T-helper 1 cell treated with Interleukin-12 subunit alpha and Interleukin-12 subunit beta and Interleukin-4 antibody, amounts not matched to agents 30 μg/mL and 1 μg/mL, for 36 hours (primary cell): ENCODE measurements around the gene ATP11A.
"Not testable (repeated sequence)": the region's sequence is repeated elsewhere in the genome, so short reads cannot be mapped to it uniquely, and the experiment has no call there.

Source experiments
- H3K27ac Mint-ChIP-seq: one replicate; pipeline ENCODE4 v1.8.0; 2021; ENCODE audit warnings: mild to moderate bottlenecking, mixed read lengths
- H3K27me3 Mint-ChIP-seq: one replicate; pipeline ENCODE4 v1.8.0; 2021; ENCODE audit warnings: low read depth, mixed read lengths
- H3K36me3 Mint-ChIP-seq: one replicate; pipeline ENCODE4 v1.8.0; 2021; ENCODE audit warnings: low read depth, mixed read lengths
- H3K4me1 Mint-ChIP-seq: one replicate; pipeline ENCODE4 v1.8.0; 2021; ENCODE audit warnings: low read depth, mixed read lengths
- H3K4me3 Mint-ChIP-seq: one replicate; pipeline ENCODE4 v1.8.0; 2021; ENCODE audit warnings: mild to moderate bottlenecking, moderate library complexity, mixed read lengths
- H3K9me3 Mint-ChIP-seq: one replicate; pipeline ENCODE4 v1.8.0; 2021; ENCODE audit warnings: mixed read lengths

ATP11A gene

GRCh38 chr13:112846411-112847115, 156.7 kb downstream of the ATP11A start:
- Mint-ChIP-seq H3K4me1 (peaks cover 3% of the 10 kb centered on the region), H3K9me3 (peaks cover 7% of the 10 kb centered on the region), H3K27me3 (no peaks in the 10 kb centered on the region), H3K36me3 (peaks cover 34% of the 10 kb centered on the region), H3K27ac (no peak overlapping the region), H3K4me3 (no peak overlapping the region)

- Mint-ChIP-seq H3K36me3 (peaks cover 30% of the 10 kb centered on the region), H3K9me3 (peaks cover 7% of the 10 kb centered on the region), H3K4me1 (peaks cover 2% of the 10 kb centered on the region), H3K27ac (no peak overlapping the region), H3K27me3 (no peaks in the 10 kb centered on the region), H3K4me3 (no peak overlapping the region)
These were observed 159.7 kb downstream of the ATP11A start for GRCh38 chr13:112849500-112849899.

- Mint-ChIP-seq H3K27ac (no peak overlapping the region), H3K27me3 (no peaks in the 10 kb centered on the region), H3K36me3 (peaks cover 30% of the 10 kb centered on the region), H3K9me3 (peaks cover 7% of the 10 kb centered on the region), H3K4me3 (no peak overlapping the region), H3K4me1 (peaks cover 2% of the 10 kb centered on the region)
These were observed 160.4 kb downstream of the ATP11A start for GRCh38 chr13:112850273-112850672.

GRCh38 chr13:112851107-112852038, 161.5 kb downstream of the ATP11A start:
- no peaks in the 10 kb centered on the region for H3K27me3 Mint-ChIP-seq
- H3K27ac Mint-ChIP-seq = no peak overlapping the region
- H3K4me1 Mint-ChIP-seq = peaks cover 2% of the 10 kb centered on the region
- H3K36me3 Mint-ChIP-seq = peaks cover 27% of the 10 kb centered on the region
- H3K4me3 Mint-ChIP-seq = no peak overlapping the region
- H3K9me3 Mint-ChIP-seq = peaks cover 7% of the 10 kb centered on the region

GRCh38 chr13:112852392-112852791, 162.6 kb downstream of the ATP11A start:
- Mint-ChIP-seq H3K36me3 (peaks cover 29% of the 10 kb centered on the region), H3K4me1 (peaks cover 2% of the 10 kb centered on the region), H3K27me3 (no peaks in the 10 kb centered on the region), H3K4me3 (no peak overlapping the region), H3K9me3 (peaks cover 6% of the 10 kb centered on the region), H3K27ac (no peak overlapping the region)

- Mint-ChIP-seq H3K27ac (no peak overlapping the region), H3K9me3 (peaks cover 1% of the 10 kb centered on the region), H3K36me3 (peaks cover 24% of the 10 kb centered on the region), H3K4me1 (peaks cover 2% of the 10 kb centered on the region), H3K4me3 (no peak overlapping the region), H3K27me3 (no peaks in the 10 kb centered on the region)
These were observed 163.0 kb downstream of the ATP11A start for GRCh38 chr13:112852808-112853207.

- no peaks in the 10 kb centered on the region for H3K4me1 Mint-ChIP-seq
- H3K27me3 Mint-ChIP-seq = no peaks in the 10 kb centered on the region
- no peaks in the 10 kb centered on the region for H3K9me3 Mint-ChIP-seq
- H3K27ac Mint-ChIP-seq = no peak overlapping the region
- H3K36me3 Mint-ChIP-seq = peaks cover 27% of the 10 kb centered on the region
- no peak overlapping the region for H3K4me3 Mint-ChIP-seq
These were observed 164.5 kb downstream of the ATP11A start for GRCh38 chr13:112854321-112854720.

- Mint-ChIP-seq H3K27ac (no peak overlapping the region), H3K4me3 (no peak overlapping the region), H3K9me3 (no peaks in the 10 kb centered on the region), H3K36me3 (peaks cover 25% of the 10 kb centered on the region), H3K27me3 (no peaks in the 10 kb centered on the region), H3K4me1 (no peaks in the 10 kb centered on the region)
These were observed 166.0 kb downstream of the ATP11A start for GRCh38 chr13:112855859-112856258.

- Mint-ChIP-seq H3K4me1 (no peaks in the 10 kb centered on the region), H3K36me3 (peaks cover 27% of the 10 kb centered on the region), H3K27ac (no peak overlapping the region), H3K9me3 (no peaks in the 10 kb centered on the region), H3K27me3 (no peaks in the 10 kb centered on the region), H3K4me3 (no peak overlapping the region)
These were observed 168.2 kb downstream of the ATP11A start for GRCh38 chr13:112857914-112858490.

- H3K27me3 Mint-ChIP-seq = no peaks in the 10 kb centered on the region
- no peaks in the 10 kb centered on the region for H3K9me3 Mint-ChIP-seq
- peaks cover 25% of the 10 kb centered on the region for H3K36me3 Mint-ChIP-seq
- no peak overlapping the region for H3K27ac Mint-ChIP-seq
- no peaks in the 10 kb centered on the region for H3K4me1 Mint-ChIP-seq
- H3K4me3 Mint-ChIP-seq = no peak overlapping the region
These were observed 169.4 kb downstream of the ATP11A start for GRCh38 chr13:112859128-112859816.

- Mint-ChIP-seq H3K4me3 (no peak overlapping the region), H3K27me3 (no peaks in the 10 kb centered on the region), H3K9me3 (no peaks in the 10 kb centered on the region), H3K36me3 (peaks cover 25% of the 10 kb centered on the region), H3K4me1 (no peaks in the 10 kb centered on the region), H3K27ac (no peak overlapping the region)
These were observed 170.0 kb downstream of the ATP11A start for GRCh38 chr13:112859817-112860190.

- Mint-ChIP-seq H3K36me3 (peaks cover 33% of the 10 kb centered on the region), H3K9me3 (no peaks in the 10 kb centered on the region), H3K4me1 (no peaks in the 10 kb centered on the region), H3K27ac (no peak overlapping the region), H3K4me3 (no peak overlapping the region), H3K27me3 (no peaks in the 10 kb centered on the region)
These were observed 172.2 kb downstream of the ATP11A start for GRCh38 chr13:112861876-112862615.

GRCh38 chr13:112863356-112863755, 173.5 kb downstream of the ATP11A start:
- not testable (repeated sequence) for H3K27me3 Mint-ChIP-seq, H3K4me1 Mint-ChIP-seq, H3K9me3 Mint-ChIP-seq, H3K4me3 Mint-ChIP-seq, H3K27ac Mint-ChIP-seq
- peaks cover 38% of the 10 kb centered on the region for H3K36me3 Mint-ChIP-seq

GRCh38 chr13:112865478-112865877, 175.6 kb downstream of the ATP11A start:
- H3K36me3 Mint-ChIP-seq = peaks cover 43% of the 10 kb centered on the region
- H3K9me3 Mint-ChIP-seq = peaks cover 11% of the 10 kb centered on the region
- H3K27ac Mint-ChIP-seq, H3K4me1 Mint-ChIP-seq, H3K27me3 Mint-ChIP-seq, H3K4me3 Mint-ChIP-seq: not testable (repeated sequence)
